NCI-H146 treated with DMSO at 0.1 percent for 48 hours (cell line): ENCODE measurements around the gene GFPT1.
"Not testable (repeated sequence)": the region's sequence is repeated elsewhere in the genome, so short reads cannot be mapped to it uniquely, and the experiment has no call there.

Experiments
- DNase-seq: peaks from one replicate; lab custom pipeline; 2025; ENCODE audit not compliant: unreplicated experiment; lab: John Stamatoyannopoulos, UW

GFPT1 gene

DNA sequence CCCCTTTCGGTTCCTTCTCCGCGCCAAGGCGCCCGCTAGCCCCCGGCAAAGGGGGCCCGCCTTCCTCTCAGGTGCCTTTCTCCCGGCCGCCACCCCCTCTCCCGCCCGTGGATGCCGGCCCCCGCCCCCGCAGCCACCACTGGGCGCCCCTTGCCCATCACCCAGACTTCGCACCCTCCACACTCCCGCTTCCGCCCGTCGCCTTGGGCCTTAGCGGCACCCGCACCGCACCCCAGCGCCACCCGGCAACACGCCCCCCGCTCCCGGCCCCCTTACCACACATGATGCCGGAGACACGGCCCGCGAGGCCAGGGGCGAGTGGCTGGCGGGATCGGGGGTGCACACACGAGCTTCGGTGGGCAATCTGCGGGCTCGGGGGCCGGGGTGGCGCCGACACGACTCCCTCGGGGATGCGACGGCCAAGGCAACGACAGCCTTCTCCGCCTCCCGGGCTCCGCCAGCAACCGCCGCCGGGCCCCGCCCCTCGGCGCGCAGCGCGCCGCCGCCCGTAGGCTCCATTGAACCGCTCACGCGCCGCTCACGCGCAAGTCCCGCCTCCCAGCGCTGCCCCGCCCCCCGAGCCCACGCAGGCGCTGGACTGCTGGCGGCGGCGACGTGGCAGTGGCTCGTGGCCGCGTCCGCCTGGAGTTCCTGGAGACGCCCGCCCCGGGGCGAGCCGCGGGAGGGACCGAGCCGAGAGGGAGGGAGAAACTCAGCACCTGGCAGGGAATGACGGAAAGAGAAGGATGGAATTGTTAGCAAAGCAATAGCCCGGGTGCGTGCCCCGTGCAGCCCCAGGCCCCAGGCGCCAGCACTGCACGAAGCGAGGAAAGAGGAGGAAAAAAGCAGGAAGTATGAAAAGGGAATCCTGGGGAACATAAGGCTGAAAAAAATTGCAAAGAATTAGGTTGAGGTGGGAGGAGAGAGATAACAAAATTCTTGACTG, at the start of gene GFPT1:
TSS of gene GFPT1 (minus strand) at position 439 of the 946 bp plus-strand sequence. CDS start at position 283, 156 bp downstream.
- peak; percentile 90 for DNase-seq

DNA sequence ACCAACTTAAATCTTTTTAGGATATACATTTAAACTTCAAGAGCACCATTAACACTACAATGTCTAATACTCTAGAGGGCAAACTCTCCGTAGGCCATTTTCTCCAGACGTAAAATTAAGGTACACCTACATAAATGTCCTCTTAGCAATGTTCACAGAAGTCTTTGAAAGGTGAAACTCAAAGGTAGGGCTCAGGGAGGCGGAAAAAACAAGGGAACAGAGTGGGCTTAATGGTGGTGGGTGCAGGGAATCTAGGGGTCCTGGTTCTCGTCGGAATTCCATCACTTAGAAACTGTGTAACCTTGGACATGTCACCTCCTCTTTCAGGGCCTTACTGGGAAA, 49.5 kb upstream of the GFPT1 start:
- no peak for DNase-seq

DNA sequence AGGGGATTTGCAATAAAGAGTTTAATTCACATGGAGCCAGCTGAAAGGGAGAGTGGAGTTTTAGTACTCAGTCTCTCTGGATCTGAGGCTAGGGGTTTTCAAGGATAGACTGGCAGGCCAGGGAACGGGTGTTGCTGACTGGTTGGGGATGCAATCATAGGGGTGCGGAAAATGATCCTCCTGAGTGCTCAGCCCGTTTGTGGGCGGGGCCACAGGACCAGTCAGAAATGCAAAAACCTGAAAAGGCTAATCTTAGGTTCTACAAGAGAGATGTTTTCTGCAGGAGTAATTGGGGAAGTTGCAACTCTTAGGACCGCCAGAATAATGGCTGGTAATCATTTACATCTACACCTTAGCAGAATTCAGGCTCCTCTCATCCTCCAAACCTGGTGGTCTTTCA, 47.7 kb upstream of the GFPT1 start:
- no peak for DNase-seq

DNA sequence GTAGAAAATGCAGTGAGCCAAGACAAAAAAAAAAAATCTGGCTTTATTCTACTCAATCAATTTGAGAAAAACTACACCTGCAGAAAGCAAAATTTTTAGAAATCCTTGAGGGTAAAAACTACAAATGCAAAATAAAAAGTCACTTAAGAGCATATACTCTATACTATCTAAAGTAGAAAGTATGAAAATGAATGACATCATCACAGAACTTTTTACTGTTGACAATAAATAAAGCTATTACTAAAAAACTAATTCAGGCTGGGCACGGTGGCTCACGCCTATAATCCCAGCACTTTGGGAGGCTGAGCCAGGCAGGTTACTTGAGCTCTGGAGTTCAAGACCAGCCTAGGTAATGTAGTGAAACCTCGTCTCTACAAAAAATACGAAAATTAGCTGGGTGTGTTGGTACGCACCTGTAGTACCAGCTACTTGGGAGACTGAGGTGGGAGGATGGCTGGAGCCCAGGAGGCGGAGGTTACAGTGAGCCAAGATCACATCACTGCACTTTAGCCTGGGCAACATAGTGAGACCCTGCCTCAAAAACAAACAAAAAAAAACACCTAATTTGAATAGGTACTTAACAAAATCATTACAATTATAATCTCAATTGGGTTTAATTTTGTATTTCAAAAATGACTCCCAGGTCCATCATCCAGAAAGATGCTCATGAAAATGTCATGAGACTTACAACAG, 42.6 kb upstream of the GFPT1 start:
- no peak for DNase-seq

DNA sequence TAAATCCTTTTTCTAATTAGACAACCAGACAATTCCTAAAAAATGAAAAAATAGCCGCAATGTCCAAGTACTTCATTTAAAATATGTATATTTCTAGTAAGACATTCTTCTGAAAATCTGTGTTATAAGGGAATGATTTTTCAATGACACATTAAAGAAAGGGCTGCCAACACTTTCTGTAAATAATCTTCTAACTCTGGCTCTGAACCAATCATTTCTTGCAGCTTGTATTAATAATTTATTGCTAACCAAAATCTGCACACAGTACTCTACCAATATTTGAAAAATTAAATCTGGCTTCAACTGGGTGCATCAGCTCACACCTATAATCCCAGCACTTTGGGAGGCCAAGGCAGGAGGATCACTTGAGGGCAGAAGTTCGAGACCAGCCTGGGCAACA, 42.0 kb upstream of the GFPT1 start:
- no peak for DNase-seq

DNA sequence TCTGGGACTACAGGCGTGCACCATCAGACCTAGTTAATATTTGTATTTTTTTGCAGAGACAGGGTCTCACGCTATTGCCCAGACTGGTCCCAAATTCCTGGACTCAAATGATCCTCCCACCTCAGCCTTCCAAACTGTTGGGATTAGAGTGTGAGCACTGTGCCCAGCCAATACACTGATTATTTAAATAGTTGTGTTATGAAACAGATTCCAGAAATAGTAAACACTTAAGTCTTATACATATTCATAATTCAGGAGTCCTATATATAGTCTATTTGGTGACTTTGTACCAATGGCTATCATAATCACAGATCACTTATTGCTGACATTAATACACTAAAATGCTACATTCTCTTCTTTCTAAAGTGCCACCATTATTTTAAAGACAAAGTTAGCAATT, 37.4 kb upstream of the GFPT1 start:
- no peak for DNase-seq

DNA sequence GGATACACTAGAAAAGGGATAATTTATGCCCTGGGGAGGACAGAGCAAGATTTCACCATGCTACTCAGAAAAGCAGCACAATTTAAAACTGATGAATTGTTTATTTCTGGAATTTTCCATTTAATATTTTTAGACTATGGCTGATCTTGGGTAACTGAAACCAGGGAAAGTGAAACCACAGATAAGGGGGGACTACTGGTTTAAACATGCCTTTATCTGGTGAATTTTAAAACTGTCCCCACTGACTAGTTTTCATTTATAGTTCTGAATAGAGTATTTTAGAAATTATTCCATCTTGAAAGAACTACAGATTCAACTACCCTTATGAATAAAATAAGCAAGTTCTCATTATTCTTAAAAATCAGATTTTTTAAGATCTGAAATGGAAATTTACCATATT, 35.2 kb upstream of the GFPT1 start:
- no peak for DNase-seq

DNA sequence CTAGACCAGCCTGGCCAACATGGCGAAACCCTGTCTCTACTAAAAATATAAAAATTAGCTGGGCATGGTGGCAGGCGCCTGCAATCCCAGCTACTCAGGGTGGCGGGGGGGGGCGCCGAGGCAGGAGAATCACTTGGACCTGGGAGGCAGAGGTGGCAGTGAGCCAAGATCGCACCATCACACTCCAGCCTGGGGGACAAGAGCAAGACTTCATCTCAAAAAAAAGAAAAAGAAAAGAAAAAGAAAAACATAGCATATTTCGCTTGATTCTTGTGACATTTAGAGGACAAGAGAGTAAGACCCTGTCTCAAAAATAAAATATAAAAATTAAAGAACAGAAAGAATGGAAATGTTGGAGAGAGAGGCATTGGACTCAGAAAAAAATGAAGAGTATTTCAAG, 32.1 kb upstream of the GFPT1 start:
- DNase-seq, result not testable (repeated sequence)

DNA sequence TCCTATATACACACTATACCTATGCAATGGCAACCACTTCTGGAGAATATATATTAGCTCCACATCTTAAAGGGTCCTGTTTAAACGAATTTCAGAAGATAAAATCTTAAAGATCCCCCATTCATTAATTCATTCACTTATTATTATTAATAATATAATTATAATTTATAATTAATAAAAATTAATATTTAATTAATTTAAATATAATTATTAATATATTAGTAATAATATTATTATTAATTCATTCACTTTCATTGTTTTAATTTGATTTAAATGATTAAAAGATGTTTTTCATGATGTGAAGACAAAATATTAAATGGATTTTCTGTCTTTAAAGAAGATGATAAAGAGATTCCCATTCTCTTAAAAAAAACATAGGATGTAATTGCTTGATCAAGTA, 29.1 kb upstream of the GFPT1 start:
- no peak for DNase-seq

DNA sequence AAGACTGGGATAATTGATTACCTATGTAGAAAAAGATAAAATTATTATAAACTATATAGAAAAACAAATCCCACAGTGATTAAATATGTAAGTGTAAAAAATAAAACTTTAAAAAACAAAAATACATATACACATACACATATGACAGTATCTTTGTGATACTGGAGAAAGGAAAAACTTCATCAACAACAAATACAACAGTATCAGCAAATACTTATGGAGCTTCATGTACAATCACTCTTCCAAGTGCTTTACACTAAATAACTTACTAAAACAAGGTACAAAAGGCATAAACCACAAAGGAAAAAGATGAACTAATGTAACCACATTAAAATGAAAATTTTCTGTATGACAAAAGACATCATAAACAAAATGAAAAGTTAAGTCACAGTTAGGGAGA, 24.1 kb upstream of the GFPT1 start:
- no peak for DNase-seq

DNA sequence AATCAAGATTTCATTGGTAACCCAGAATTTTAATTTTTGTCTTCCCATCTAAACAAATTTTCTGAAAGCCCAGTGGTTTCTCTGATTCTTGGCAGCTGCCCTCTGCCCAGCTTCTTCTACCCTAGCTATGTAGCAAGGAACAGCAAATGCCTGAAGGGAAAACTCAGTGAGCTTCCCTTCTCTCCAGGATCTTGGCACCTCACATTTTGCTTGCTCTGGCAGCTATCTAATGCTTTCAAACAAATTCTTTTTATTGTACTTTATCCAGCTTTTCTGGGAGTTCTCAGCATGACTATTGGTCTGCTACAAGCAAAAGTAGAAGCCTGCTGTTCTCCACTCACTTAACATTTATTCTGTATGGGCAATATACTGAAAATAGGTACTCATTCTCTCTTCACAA, 18.3 kb upstream of the GFPT1 start:
- no peak for DNase-seq

DNA sequence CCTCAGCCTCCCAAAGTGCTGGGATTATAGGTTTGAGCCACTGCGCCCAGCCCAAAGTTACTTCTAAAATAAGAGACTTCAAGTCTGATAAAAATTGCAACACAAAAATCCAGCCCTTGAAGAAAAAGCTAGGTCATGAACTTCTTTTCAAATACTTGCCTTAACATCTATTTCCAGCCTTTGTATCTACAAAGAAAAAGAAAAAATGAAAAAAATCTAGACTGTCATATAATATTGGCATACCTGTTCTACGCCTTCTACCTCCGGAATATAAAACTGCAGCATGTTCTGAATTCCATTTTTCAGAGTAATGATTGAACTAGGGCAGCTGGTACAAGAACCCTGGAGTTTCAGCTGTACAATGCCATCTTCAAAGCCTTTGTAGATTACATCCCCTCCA, 13.1 kb upstream of the GFPT1 start:
- no peak for DNase-seq

DNA sequence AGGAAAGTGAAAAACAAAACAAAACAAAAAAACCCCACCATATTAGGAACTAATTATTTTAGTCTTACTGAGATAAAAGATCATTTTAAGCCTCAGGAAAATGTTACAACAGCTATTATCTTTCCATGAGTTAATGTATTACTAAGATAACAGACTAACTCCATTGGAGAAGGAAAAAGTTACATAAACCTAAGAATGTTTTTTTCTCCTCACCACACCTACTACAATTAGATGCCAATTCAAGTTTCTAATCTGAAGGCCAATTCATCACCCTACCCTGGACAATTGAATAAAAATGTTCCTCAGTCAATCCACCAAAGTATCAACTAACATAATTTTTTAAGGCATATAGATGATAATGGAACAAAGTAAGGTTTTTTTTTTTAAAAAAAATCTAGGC, 10.2 kb upstream of the GFPT1 start:
- DNase-seq, result no peak

DNA sequence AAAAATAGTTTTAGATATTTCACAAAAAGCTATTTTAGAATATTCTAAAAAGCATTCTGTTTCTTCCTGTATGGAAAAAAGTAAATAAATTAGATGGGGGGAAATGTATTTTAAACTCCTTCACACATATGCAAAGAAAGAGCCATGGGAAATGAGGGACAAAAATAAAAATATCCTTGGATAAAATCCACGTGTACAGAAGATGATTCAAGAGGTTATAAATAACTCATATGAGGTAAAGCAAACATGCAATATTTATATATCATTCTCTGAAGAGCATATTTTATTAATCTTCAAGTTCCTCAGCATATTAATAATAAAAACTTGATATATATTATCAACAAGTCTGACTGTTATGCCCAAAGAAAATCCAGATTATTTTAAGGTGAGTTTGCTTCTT, 8.8 kb upstream of the GFPT1 start:
- DNase-seq, result no peak

DNA sequence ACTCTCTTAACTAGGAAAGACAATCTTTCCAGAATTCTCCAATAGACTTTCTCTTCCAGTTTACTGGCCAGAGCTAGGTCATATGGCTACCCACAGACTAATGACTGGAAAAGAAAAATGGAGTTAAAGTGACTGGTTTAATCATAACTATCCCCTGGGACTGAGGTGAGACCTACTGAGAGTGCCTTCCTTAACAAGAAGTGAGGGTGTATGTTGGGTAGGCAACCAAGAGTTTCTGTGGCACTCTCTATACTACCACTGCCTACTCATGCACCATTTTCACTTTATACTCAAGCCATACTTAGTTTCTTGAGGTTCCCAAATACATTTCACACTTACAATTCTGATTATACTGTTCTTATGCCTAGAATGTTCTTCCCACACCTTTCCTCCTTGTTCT, 6.9 kb upstream of the GFPT1 start:
- DNase-seq, result no peak

DNA sequence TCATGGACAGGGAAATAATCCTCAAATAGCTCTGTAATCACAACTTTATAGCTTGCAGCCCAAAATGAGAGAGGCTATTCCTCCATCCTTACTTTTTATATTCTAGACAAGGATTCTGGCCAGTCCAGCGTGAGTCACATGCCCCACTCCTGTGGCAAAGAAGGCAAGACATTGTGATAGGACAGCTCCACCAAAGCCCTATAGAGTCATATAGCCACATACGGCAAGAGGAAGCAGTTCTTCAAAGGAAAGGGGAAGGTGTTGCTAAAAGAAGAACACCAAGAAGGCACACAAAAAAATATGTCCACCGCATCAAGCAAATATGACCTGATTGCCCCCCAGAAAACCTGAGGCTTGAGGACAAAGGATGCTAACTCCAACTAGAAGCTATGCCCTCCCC, 3.4 kb upstream of the GFPT1 start:
- no peak for DNase-seq

DNA sequence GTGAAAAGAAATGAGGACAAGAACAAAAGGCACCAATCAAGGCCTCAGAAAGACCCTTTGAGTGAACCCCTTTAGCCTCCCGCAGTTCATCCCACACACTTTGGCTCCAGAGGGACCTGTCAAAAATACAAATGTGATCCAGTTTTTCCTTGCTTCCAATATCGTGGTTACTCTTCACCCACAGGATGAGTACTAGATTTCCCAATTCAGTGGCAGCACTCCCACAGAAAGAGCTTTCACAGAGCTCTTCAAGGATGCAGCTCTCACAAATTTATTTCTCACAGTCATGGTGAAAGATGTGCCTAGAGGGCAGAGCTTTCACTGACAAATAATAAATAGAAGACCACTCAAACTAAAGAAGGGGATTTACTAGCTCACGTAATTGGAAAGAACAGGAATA, 3.0 kb upstream of the GFPT1 start:
- DNase-seq, result no peak

DNA sequence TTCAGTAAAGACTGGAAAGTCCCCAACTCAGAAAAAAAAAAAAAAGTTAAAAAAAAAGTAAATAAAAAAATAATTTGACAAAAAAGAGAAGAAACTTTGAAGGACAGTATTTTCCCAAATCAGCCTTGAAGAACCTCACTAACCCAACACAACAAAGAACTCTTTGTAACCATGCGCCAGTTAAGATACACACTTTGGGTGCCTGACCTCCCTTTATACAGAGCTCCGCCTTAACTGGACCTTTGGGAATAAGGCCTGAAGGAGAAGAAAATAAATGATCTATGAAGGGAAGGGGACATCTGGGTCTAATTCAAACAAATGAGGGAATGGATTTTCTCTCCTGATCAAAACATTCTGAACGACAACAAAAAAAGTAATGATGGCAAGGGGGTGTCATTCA, 2.2 kb upstream of the GFPT1 start:
- DNase-seq, result no peak

DNA sequence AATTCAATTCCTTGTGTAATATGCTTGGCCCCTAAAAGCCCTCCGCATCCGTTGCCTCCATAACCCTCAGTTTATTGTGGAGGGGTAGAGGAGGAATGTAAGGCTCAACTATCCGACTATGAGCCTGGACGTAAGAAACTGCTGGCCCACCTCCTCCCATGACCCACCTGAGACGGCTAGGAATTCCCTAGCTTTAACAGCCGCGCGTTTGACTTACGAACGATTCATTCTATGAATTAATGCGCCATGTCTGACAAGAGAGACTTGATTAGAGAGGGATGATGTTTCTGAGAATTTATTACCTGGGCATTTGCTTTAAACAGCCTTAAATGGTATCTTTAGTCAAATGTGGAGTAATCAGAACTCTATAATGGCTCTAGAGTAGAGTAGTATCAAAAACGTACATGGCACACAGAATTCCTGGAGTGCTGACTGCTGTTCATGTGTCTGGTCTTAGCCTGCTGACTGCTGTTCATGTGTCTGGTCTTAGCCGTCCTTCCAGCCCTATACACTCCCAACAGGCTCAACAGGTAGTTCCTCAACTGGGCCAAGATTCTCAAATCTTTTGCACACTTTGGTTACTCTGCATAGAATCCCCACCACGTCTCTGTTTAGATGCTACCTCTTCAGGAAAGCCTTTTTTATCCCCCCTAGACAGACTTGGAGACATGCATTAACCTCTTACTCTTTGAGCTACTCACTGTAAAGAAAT, 899 bp upstream of the GFPT1 start:
- DNase-seq, result peak; percentile 28

DNA sequence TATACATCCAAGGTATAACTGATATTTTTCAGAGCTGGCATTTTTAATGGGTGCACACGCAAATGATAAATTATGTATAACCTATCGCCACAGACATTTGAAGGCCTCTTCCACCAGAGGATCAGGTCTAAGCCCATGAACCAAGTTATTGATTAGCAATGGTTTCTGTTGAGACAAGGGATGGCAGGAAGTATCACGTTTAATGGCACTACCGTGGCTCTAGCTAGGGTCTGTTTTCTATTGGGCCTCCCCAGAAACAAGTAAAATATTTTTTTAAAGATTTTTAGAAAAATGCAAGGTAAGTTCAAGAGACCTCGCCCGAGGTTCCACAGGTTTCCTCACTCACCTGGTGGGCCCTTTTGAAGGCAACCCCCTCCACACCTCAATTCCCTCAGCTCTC, 667 bp downstream of the GFPT1 start:
- peak; percentile 24 for DNase-seq

DNA sequence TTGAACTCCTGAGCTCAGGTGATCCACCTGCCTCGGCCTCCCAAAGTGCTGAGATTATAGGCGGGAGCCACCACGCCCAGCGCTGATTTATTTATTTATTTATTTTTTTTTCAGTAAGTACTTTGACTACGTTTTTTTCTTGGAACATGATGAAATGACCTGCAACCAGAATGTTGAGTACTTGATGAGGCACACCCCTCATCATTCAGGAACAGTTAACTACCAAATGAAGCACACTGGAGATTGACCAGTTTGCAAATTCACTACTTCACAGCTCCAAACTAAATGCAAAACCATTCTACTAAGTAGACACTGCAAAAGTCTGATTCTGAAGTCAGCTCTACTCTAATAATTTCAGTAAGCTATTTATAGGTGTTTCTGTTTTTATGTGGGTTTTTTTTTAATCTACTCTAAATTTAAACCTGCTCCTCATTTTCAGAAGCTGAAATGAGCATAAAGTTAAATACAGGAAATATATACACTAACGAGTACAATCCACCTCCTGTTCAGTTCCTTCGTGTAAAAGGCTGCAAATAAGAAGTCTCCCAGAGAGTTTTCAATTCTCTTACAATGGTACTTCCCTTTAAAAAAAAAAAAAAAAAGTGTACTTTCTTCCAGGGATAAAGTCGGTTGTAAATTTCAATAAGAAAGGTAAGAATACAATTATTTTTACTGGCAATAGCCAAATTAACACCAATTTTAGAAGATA, 1.4 kb downstream of the GFPT1 start:
- no peak for DNase-seq
